Measurements from ENCODE around the gene SH3PXD2A.
"Not testable (repeated sequence)": the region's sequence is repeated elsewhere in the genome, so short reads cannot be mapped to it uniquely, and the experiment has no call there.

- not testable (repeated sequence) for TF ChIP-seq EZH2 (IDR thresholded peaks at IDR 0.05; ENCODE audit: insufficient read depth, low read length)
- TF ChIP-seq, protein P1, sequence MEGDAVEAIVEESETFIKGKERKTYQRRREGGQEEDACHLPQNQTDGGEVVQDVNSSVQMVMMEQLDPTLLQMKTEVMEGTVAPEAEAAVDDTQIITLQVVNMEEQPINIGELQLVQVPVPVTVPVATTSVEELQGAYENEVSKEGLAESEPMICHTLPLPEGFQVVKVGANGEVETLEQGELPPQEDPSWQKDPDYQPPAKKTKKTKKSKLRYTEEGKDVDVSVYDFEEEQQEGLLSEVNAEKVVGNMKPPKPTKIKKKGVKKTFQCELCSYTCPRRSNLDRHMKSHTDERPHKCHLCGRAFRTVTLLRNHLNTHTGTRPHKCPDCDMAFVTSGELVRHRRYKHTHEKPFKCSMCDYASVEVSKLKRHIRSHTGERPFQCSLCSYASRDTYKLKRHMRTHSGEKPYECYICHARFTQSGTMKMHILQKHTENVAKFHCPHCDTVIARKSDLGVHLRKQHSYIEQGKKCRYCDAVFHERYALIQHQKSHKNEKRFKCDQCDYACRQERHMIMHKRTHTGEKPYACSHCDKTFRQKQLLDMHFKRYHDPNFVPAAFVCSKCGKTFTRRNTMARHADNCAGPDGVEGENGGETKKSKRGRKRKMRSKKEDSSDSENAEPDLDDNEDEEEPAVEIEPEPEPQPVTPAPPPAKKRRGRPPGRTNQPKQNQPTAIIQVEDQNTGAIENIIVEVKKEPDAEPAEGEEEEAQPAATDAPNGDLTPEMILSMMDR (IDR thresholded peaks at IDR 0.05; ENCODE audit: insufficient read depth, low read depth, low read length), result not testable (repeated sequence)
Measured at GRCh38 chr10:103845346-103845745, 10.0 kb downstream of the SH3PXD2A start.
